Esophagus (tissue), 2 donors: ENCODE results near the gene BCAS3. TPM values are rescaled to one million over a fixed set of nuclear protein-coding genes. Genes with fewer than 3 reads are reported as not detected.

ENCODE experiments used
- H3K27ac ChIP-seq, 2 donors: one replicate each; pipeline ENCODE4 v1.5.1; 2013; ENCODE audit warnings: low read depth in 2 of 2, mild to moderate bottlenecking in 2 of 2, inconsistent platforms in 1 of 2, low read length in 1 of 2, moderate library complexity in 1 of 2
- H3K27me3 ChIP-seq, 2 donors: one replicate each; pipeline ENCODE4 v1.6.1; 2013; ENCODE audit warnings: low read length in 2 of 2, control low read depth in 1 of 2, mild to moderate bottlenecking in 1 of 2; ENCODE audit not compliant: insufficient read depth in 2 of 2, control insufficient read depth in 1 of 2
- H3K36me3 ChIP-seq, 2 donors: one replicate each; pipeline ENCODE4 v1.6.1; 2013; ENCODE audit warnings: low read length in 1 of 2; ENCODE audit not compliant: control insufficient read depth in 2 of 2, insufficient read depth in 2 of 2
- H3K4me1 ChIP-seq, 2 donors: one replicate each; pipeline ENCODE4 v1.6.1; 2013; ENCODE audit warnings: low read length in 1 of 2; ENCODE audit not compliant: control insufficient read depth in 2 of 2, insufficient read depth in 2 of 2
- H3K4me3 ChIP-seq, 2 donors: one replicate each; pipeline ENCODE4 v1.5.1; 2013; ENCODE audit warnings: low read length in 2 of 2, mild to moderate bottlenecking in 2 of 2, low read depth in 1 of 2, moderate library complexity in 1 of 2
- H3K9me3 ChIP-seq, 2 donors: one replicate each; pipeline ENCODE4 v1.6.1; 2013; ENCODE audit warnings: mild to moderate bottlenecking in 2 of 2, low read depth in 1 of 2, low read length in 1 of 2, moderate library complexity in 1 of 2; ENCODE audit not compliant: control insufficient read depth in 2 of 2, insufficient read depth in 1 of 2
- WGBS, 2 donors: extraction: QIAGEN DNeasy Blood & Tissue Kit; methylation state at CpG; one replicate each; pipeline ENCODE4 v1.1.7; 2013; 5-methylcytosine and 5-hydroxymethylcytosine counted together
- polyA plus RNA-seq, 2 donors: library from polyadenylated mRNA; stranded (reverse); fragments of 200-250 nt; gene quantifications; one replicate each; pipeline ENCODE4 v1.2.3, GENCODE V29; 2013
- donor health status: healthy with polysubstance abuse.
- donor health status: Bipolar disorder and iron deficiency.

BCAS3 gene
- polyA plus RNA-seq, 2 donors: 4.7 to 6.6 TPM

DNA sequence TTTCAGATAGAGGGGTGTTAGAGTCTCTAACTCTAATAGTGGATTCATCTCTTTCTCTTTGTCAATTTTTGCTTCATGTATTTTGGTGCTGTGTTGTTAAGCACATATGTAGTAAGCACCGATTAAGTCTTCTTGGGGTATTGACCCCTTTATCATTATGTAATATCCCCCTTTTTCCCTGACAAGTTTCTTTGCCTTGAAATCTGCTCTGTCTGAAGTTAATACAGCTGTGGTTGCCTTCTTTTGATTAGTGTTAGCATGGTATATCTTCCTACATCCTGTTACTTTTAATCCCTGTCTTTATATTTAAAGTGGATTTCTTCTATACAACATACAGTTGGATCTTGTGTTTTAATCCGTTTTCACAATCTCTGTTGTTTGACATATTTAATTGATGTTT is 60.6 kb downstream of the BCAS3 start:
- no peaks in the 10 kb centered on the region for H3K9me3 ChIP-seq
- H3K36me3 ChIP-seq: no peaks in the 10 kb centered on the region
- no peaks in the 10 kb centered on the region for H3K4me1 ChIP-seq
- WGBS, 2 donors: 83 to 85% methylated on average over 2 of the region's 2 CpGs
- H3K4me3 ChIP-seq: no peak overlapping the region
- H3K27ac ChIP-seq: no peak overlapping the region
- H3K27me3 ChIP-seq: no peaks in the 10 kb centered on the region

DNA sequence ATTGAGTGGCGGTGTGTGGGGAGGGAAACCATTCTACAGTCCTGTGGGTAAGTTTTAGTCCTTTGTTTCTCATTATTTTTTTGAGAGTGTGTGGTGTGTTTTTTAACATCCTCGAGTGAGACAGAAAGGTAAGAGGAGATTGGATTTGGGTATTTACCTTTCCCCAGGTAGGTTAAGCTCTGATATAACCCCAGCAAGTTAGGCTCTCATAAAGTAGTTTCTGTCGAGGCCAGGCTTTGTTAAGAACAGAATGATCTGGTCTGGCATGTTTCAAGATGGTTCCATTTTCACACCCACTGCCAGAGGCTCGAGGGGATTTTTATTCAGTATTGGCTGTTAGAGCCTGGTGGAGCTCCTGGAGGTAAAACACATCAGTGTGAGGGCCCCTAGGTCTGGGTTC is 62.9 kb downstream of the BCAS3 start:
- Histone ChIP-seq H3K36me3 (no peaks in the 10 kb centered on the region), H3K9me3 (no peaks in the 10 kb centered on the region), H3K4me1 (no peaks in the 10 kb centered on the region), H3K4me3 (no peak overlapping the region), H3K27ac (no peak overlapping the region), H3K27me3 (no peaks in the 10 kb centered on the region)
- WGBS, 2 donors: 86 to 90% methylated on average over 4 of the region's 4 CpGs

DNA sequence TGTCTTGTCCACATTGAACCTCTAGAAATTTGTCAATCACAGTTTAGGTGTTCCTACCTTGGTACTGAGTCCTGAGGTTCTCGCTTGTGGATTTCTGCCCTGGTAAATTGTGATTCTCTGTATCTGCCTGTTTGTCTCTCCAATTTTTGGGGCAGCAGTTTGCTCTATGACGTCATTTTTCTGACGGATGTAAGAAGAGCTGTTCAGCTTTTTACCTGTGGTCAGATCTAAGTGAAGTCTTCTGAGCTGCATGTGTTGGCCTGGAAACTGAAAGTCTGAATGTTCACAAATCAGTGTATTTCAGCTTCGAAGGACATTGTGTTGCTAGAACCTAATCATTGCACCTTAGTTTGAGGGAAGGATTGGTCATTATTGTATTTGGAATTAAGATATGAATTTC is 63.4 kb downstream of the BCAS3 start:
- H3K4me1 ChIP-seq: no peaks in the 10 kb centered on the region
- H3K36me3 ChIP-seq: no peaks in the 10 kb centered on the region
- no peaks in the 10 kb centered on the region for H3K27me3 ChIP-seq
- WGBS, 2 donors: 96% methylated on average over 4 of the region's 4 CpGs
- no peaks in the 10 kb centered on the region for H3K9me3 ChIP-seq
- no peak overlapping the region for H3K27ac ChIP-seq
- H3K4me3 ChIP-seq: no peak overlapping the region

DNA sequence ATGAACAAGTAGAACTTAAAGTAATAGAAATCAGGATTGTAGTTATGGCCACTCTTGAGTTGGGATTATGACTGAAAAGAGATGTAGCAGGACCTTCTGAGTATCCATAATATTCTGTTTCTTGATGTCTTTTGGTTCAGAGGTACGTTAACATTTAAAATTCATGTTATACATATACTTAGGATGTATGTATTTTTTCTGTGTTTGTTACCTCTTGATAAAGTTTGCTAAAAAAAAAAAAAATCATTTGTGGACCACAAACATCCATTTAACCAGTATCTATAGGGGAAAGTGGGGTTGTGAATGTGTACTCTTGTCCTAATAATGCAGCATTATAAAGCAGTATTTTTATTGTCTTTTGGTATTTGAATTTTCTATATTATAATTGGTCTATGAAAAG is 65.6 kb downstream of the BCAS3 start:
- Histone ChIP-seq H3K27ac (no peak overlapping the region), H3K27me3 (no peaks in the 10 kb centered on the region), H3K4me3 (no peak overlapping the region), H3K36me3 (no peaks in the 10 kb centered on the region), H3K9me3 (no peaks in the 10 kb centered on the region), H3K4me1 (no peaks in the 10 kb centered on the region)
- WGBS, 2 donors: 89 to 94% methylated on average over 1 of the region's 1 CpG

DNA sequence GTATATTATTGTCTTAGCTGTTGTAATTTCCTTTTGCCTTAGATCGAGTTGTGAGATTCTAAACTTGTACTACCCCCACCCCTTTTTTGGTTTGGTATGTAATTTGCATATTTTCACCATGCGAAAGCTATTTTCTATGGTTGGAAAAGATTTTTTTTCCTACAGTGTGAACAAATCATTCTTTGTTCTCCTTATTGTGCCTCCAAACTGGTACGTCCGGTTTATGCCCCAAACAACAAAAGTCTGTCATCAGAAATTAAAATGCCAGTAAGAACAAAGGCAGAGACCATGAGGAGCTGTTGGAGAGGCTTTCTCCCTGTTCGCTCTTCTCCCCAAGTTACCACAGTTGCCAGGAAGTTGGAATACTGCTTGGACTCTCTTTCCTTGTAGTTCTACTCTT is 66.1 kb downstream of the BCAS3 start:
- no peaks in the 10 kb centered on the region for H3K27me3 ChIP-seq
- WGBS, 2 donors: 25% methylated on average over 5 of the region's 5 CpGs
- no peaks in the 10 kb centered on the region for H3K4me1 ChIP-seq
- no peaks in the 10 kb centered on the region for H3K9me3 ChIP-seq
- peak overlapping the region; percentile 48 to 56 for H3K27ac ChIP-seq
- peak overlapping the region in 1 of 2 donors; percentile 29 for H3K4me3 ChIP-seq
- no peaks in the 10 kb centered on the region for H3K36me3 ChIP-seq

DNA sequence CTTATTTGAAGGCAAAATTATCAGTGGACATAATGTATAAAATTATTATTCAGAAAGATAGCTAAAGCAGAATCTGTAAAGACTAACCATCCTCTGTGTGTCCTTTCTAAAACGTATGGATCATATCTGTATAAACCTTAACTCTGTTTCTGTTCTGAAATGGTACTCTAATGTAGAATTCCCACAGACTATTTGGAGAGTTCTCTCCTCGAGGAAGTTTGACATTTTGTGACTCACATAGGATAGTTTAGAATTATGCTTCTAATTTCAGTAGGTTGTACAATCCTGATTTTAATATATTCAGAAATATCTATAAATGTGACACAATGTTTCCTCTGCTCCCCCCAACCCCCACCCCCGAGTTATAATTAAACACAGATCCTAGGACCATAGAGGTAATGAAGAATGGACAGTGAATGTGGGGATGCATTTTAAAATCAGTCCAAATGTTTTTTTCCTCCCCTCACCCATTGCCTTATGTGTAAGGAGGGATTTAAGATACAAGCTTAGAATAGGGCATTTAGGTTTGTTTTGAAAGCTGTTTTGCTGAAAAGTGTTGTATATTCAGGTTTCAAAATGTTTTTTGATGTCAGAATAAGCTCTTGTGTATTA is 66.8 kb downstream of the BCAS3 start:
- 40 to 41% methylated on average over 3 of the region's 3 CpGs for WGBS, 2 donors
- no peaks in the 10 kb centered on the region for H3K4me1 ChIP-seq
- H3K27me3 ChIP-seq: no peaks in the 10 kb centered on the region
- no peaks in the 10 kb centered on the region for H3K9me3 ChIP-seq
- no peak overlapping the region for H3K27ac ChIP-seq
- H3K36me3 ChIP-seq: no peaks in the 10 kb centered on the region
- H3K4me3 ChIP-seq: no peak overlapping the region

DNA sequence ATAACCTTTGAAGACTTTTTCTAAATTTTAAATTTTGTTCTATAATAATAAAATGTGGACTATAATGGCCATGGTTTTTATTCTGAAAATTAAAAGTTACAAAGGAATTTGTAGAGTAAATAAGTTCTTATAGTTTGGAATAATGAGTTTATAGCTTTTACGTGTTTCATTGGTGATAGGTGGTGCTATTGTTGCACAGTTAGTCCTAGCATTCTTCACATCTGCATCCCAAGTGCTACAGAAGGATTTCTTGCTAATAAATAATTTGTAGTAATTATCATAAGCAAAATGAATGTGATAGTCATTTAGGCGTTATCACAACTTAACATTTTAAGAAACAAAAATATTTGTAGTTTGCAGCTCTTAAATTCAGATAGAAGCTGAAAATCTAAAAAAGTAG is 67.9 kb downstream of the BCAS3 start:
- Histone ChIP-seq H3K36me3 (no peaks in the 10 kb centered on the region), H3K4me3 (no peak overlapping the region), H3K9me3 (no peaks in the 10 kb centered on the region), H3K4me1 (no peaks in the 10 kb centered on the region), H3K27me3 (no peaks in the 10 kb centered on the region), H3K27ac (no peak overlapping the region)
- 71% methylated on average over 2 of the region's 2 CpGs for WGBS, 2 donors

DNA sequence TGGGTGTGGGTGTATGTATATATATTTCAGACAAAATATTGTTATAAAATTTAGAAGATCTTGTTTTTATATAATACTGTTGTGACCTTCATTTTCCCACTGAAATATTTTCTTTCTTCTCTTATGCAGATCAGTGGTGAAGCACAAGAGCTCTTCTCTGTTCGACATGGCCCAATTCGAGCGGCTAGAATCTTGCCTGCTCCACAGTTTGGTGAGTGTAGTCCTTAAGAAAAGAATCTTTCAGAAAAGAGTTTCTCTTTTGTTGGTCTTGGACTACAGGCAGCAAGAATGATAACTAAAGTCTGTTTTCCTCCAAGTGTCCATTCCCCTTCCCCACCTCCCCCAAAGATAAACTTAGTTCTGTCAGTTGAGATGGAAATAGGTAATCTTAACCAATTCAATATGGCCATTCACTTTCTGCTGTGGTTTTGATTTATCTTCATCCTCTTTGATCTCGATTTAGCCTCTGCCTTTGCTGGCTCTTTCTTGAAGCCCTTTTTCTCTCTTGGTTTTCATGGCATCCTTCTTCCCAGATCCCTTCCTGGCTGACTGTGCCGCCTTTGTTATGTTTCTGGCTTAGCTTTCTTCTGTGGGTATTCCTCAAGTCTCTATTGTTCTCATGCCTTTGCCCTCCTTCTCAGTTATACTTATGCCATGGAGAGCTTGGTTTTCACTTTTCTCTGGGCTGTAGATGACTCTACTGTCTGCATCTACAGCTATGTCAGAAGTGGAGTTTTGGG is 69.6 kb downstream of the BCAS3 start:
- Histone ChIP-seq H3K27me3 (no peaks in the 10 kb centered on the region), H3K9me3 (no peaks in the 10 kb centered on the region), H3K36me3 (no peaks in the 10 kb centered on the region), H3K27ac (no peak overlapping the region), H3K4me1 (no peaks in the 10 kb centered on the region), H3K4me3 (no peak overlapping the region)
- 82% methylated on average over 5 of the region's 5 CpGs for WGBS, 2 donors

DNA sequence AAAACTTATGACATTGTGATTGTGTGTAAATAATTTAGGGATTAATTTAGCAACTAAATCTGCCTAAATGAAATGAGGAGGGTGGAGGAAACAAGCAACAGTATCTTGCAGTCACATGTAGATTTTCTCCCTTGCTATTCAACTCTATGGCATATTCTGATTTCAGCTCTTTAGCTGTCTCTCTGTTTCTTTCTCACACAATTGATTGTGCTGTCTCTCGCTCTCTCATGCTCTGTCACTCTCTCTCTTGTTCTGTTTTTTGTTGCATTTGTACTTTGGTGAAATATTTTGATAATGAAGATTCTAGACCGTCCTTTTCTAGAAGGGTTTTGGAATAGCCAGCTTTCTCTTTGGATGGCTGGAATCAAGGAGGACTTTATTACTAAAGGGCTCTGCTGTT is 70.6 kb downstream of the BCAS3 start:
- no peaks in the 10 kb centered on the region for H3K36me3 ChIP-seq
- 83 to 84% methylated on average over 2 of the region's 2 CpGs for WGBS, 2 donors
- H3K4me1 ChIP-seq: no peaks in the 10 kb centered on the region
- no peaks in the 10 kb centered on the region for H3K9me3 ChIP-seq
- no peak overlapping the region for H3K4me3 ChIP-seq
- H3K27ac ChIP-seq: no peak overlapping the region
- no peaks in the 10 kb centered on the region for H3K27me3 ChIP-seq

DNA sequence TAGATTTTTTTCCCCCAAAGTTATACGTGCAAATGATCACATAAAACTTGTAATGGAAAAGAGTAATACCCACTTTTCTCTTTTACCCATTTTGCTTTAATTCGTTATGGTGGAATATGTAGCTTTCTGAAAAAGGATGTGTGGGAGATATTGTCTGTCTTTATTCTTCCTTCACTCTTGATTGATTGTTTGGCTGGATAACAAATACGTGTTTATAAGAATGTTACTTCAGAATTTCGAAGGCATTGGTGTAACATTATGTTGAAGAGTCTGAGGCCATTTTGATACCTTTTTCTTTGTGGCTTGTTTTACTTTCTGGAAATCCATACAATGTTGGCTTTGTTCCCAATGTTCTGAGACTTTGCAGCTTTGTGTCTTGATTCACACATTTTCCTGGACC is 71.4 kb downstream of the BCAS3 start:
- Histone ChIP-seq H3K4me1 (no peaks in the 10 kb centered on the region), H3K36me3 (no peaks in the 10 kb centered on the region), H3K9me3 (no peaks in the 10 kb centered on the region), H3K27ac (no peak overlapping the region), H3K27me3 (no peaks in the 10 kb centered on the region), H3K4me3 (no peak overlapping the region)
- 85 to 87% methylated on average over 4 of the region's 4 CpGs for WGBS, 2 donors
